Mesendoderm (in vitro differentiated cells): Measurements from ENCODE around the gene TIAM1.

Experiments
- DNase-seq: peaks from one replicate; pipeline ENCODE4 v3.0.0; 2013
- H2AK5ac ChIP-seq: 2 replicates; pipeline ENCODE4 v1.6.1; 2013; ENCODE audit warnings: low read length, inconsistent platforms
- H2BK120ac ChIP-seq: 2 replicates; pipeline ENCODE4 v1.6.1; 2013; ENCODE audit warnings: low read depth, mild to moderate bottlenecking, low read length, moderate library complexity, mixed read lengths
- H2BK15ac ChIP-seq: replicated peaks from 2 replicates; pipeline ENCODE4 v1.6.1; 2013; ENCODE audit warnings: low read depth, mild to moderate bottlenecking, moderate library complexity
- H2BK5ac ChIP-seq: 2 replicates; pipeline ENCODE4 v1.6.1; 2013; ENCODE audit warnings: low read length, inconsistent platforms
- H3K18ac ChIP-seq: 2 replicates; pipeline ENCODE4 v1.6.1; 2013; ENCODE audit warnings: mild to moderate bottlenecking, low read length, mixed read lengths
- H3K23ac ChIP-seq: one replicate; pipeline ENCODE4 v1.6.1; 2013; ENCODE audit warnings: low read length
- H3K27ac ChIP-seq: 2 replicates; pipeline ENCODE4 v1.5.1; 2013; ENCODE audit warnings: low read depth, mild to moderate bottlenecking, inconsistent platforms, low read length, moderate library complexity
- H3K27me3 ChIP-seq: 2 replicates; pipeline ENCODE4 v1.6.1; 2013; ENCODE audit warnings: low read length, control low read depth, mild to moderate bottlenecking, inconsistent platforms; ENCODE audit not compliant: insufficient read depth, poor library complexity
- H3K36me3 ChIP-seq: 2 replicates; pipeline ENCODE4 v1.6.1; 2013; ENCODE audit warnings: low read length, inconsistent platforms; ENCODE audit not compliant: control insufficient read depth, insufficient read depth
- H3K4ac ChIP-seq: one replicate; pipeline ENCODE4 v1.6.1; 2013; ENCODE audit warnings: low read depth, mild to moderate bottlenecking, low read length, moderate library complexity
- H3K4me1 ChIP-seq: 2 replicates; pipeline ENCODE4 v1.6.1; 2013; ENCODE audit warnings: low read depth, low read length, inconsistent platforms; ENCODE audit not compliant: control insufficient read depth
- H3K4me2 ChIP-seq: 2 replicates; pipeline ENCODE4 v1.6.1; 2013; ENCODE audit warnings: low read length
- H3K4me3 ChIP-seq: 2 replicates; pipeline ENCODE4 v1.5.1; 2013; ENCODE audit warnings: mild to moderate bottlenecking, low read length
- H3K56ac ChIP-seq: one replicate; pipeline ENCODE4 v1.6.1; 2013; ENCODE audit warnings: low read length
- H3K79me1 ChIP-seq: 2 replicates; pipeline ENCODE4 v1.6.1; 2013; ENCODE audit warnings: low read length, inconsistent platforms
- H3K79me2 ChIP-seq: 2 replicates; pipeline ENCODE4 v1.6.1; 2013; ENCODE audit warnings: mild to moderate bottlenecking, low read length; ENCODE audit not compliant: control insufficient read depth, insufficient read depth
- H3K9ac ChIP-seq: 2 replicates; pipeline ENCODE4 v1.6.1; 2013; ENCODE audit warnings: low read length, inconsistent platforms
- H4K5ac ChIP-seq: one replicate; pipeline ENCODE4 v1.6.1; 2013; ENCODE audit warnings: low read length
- H4K8ac ChIP-seq: one replicate; pipeline ENCODE4 v1.6.1; 2013; ENCODE audit warnings: low read depth, mild to moderate bottlenecking, control low read depth, low read length, moderate library complexity
- WGBS: extraction: QIAGEN DNeasy Blood & Tissue Kit; methylation state at CpG from one replicate; pipeline ENCODE4 v1.1.7; 2013; ENCODE audit warnings: low lambda C conversion rate, missing lambda C conversion rate; ENCODE audit not compliant: insufficient coverage; ENCODE audit errors: extremely low coverage; 5-methylcytosine and 5-hydroxymethylcytosine counted together

Gene TIAM1

GRCh38 chr21:31288191-31288590, 55.9 kb downstream of the TIAM1 start:
- no peak overlapping the region for H3K56ac ChIP-seq
- no peak overlapping the region for H3K23ac ChIP-seq
- H3K79me1 ChIP-seq = peaks cover 4% of the 10 kb centered on the region
- no peak overlapping the region for H3K4me2 ChIP-seq
- H3K27ac ChIP-seq = no peak overlapping the region
- H2BK15ac ChIP-seq = no peak overlapping the region
- H3K36me3 ChIP-seq = no peaks in the 10 kb centered on the region
- WGBS = no CpG with 5 or more reads among the region's 3 CpGs
- peaks cover 5% of the 10 kb centered on the region for H3K4me1 ChIP-seq
- no peak overlapping the region for H2BK5ac ChIP-seq
- H2BK120ac ChIP-seq = no peak overlapping the region
- H3K4me3 ChIP-seq = no peak overlapping the region
- no peak overlapping the region for H4K5ac ChIP-seq
- H3K27me3 ChIP-seq = no peaks in the 10 kb centered on the region
- DNase-seq = no peak
- no peak overlapping the region for H2AK5ac ChIP-seq
- no peak overlapping the region for H3K9ac ChIP-seq
- no peak overlapping the region for H3K4ac ChIP-seq
- H3K79me2 ChIP-seq = no peaks in the 10 kb centered on the region
- no peak overlapping the region for H3K18ac ChIP-seq
- no peak overlapping the region for H4K8ac ChIP-seq

GRCh38 chr21:31287201-31287600, 56.9 kb downstream of the TIAM1 start:
- H3K79me2 ChIP-seq = no peaks in the 10 kb centered on the region
- no peak overlapping the region for H3K4me2 ChIP-seq
- H3K4ac ChIP-seq = no peak overlapping the region
- H2AK5ac ChIP-seq = no peak overlapping the region
- peaks cover 5% of the 10 kb centered on the region for H3K4me1 ChIP-seq
- H3K27ac ChIP-seq = no peak overlapping the region
- H2BK120ac ChIP-seq = no peak overlapping the region
- WGBS = no CpG with 5 or more reads among the region's 2 CpGs
- H4K5ac ChIP-seq = no peak overlapping the region
- no peaks in the 10 kb centered on the region for H3K27me3 ChIP-seq
- no peak overlapping the region for H3K4me3 ChIP-seq
- H3K23ac ChIP-seq = no peak overlapping the region
- no peak overlapping the region for H4K8ac ChIP-seq
- H2BK15ac ChIP-seq = no peak overlapping the region
- peaks cover 7% of the 10 kb centered on the region for H3K79me1 ChIP-seq
- DNase-seq = no peak
- no peaks in the 10 kb centered on the region for H3K36me3 ChIP-seq
- H2BK5ac ChIP-seq = no peak overlapping the region
- no peak overlapping the region for H3K18ac ChIP-seq
- no peak overlapping the region for H3K56ac ChIP-seq
- no peak overlapping the region for H3K9ac ChIP-seq

GRCh38 chr21:31286621-31287020, 57.4 kb downstream of the TIAM1 start:
- no peak overlapping the region for H4K8ac ChIP-seq
- DNase-seq = no peak
- H3K36me3 ChIP-seq = no peaks in the 10 kb centered on the region
- no peak overlapping the region for H3K4me3 ChIP-seq
- peaks cover 7% of the 10 kb centered on the region for H3K79me1 ChIP-seq
- H3K23ac ChIP-seq = no peak overlapping the region
- H3K79me2 ChIP-seq = no peaks in the 10 kb centered on the region
- no peak overlapping the region for H3K4me2 ChIP-seq
- WGBS = no CpG with 5 or more reads among the region's 1 CpG
- no peak overlapping the region for H4K5ac ChIP-seq
- H3K27me3 ChIP-seq = no peaks in the 10 kb centered on the region
- no peak overlapping the region for H3K27ac ChIP-seq
- H2BK5ac ChIP-seq = no peak overlapping the region
- H2BK120ac ChIP-seq = no peak overlapping the region
- H2BK15ac ChIP-seq = no peak overlapping the region
- no peak overlapping the region for H2AK5ac ChIP-seq
- H3K4me1 ChIP-seq = peaks cover 5% of the 10 kb centered on the region
- H3K18ac ChIP-seq = no peak overlapping the region
- no peak overlapping the region for H3K56ac ChIP-seq
- H3K4ac ChIP-seq = no peak overlapping the region
- H3K9ac ChIP-seq = no peak overlapping the region

- H3K4me2 ChIP-seq = no peak overlapping the region
- H2AK5ac ChIP-seq = no peak overlapping the region
- no peak overlapping the region for H2BK15ac ChIP-seq
- no peak overlapping the region for H3K27ac ChIP-seq
- no peaks in the 10 kb centered on the region for H3K79me2 ChIP-seq
- no peak overlapping the region for H4K8ac ChIP-seq
- no peaks in the 10 kb centered on the region for H3K27me3 ChIP-seq
- DNase-seq = peak; percentile 51
- no peak overlapping the region for H3K56ac ChIP-seq
- H4K5ac ChIP-seq = no peak overlapping the region
- H3K4me3 ChIP-seq = no peak overlapping the region
- no peak overlapping the region for H2BK120ac ChIP-seq
- H3K4ac ChIP-seq = no peak overlapping the region
- no peak overlapping the region for H2BK5ac ChIP-seq
- no CpG with 5 or more reads among the region's 5 CpGs for WGBS
- H3K79me1 ChIP-seq = peaks cover 5% of the 10 kb centered on the region
- no peaks in the 10 kb centered on the region for H3K36me3 ChIP-seq
- no peak overlapping the region for H3K9ac ChIP-seq
- H3K4me1 ChIP-seq = peaks cover 5% of the 10 kb centered on the region
- no peak overlapping the region for H3K23ac ChIP-seq
- no peak overlapping the region for H3K18ac ChIP-seq
These were observed 59.2 kb downstream of the TIAM1 start for GRCh38 chr21:31284797-31285397.

GRCh38 chr21:31283025-31283424, 61.0 kb downstream of the TIAM1 start:
- no peak overlapping the region for H3K4ac ChIP-seq
- WGBS = no CpG with 5 or more reads among the region's 3 CpGs
- H3K18ac ChIP-seq = no peak overlapping the region
- no peaks in the 10 kb centered on the region for H3K36me3 ChIP-seq
- H2AK5ac ChIP-seq = no peak overlapping the region
- H2BK5ac ChIP-seq = no peak overlapping the region
- H3K4me2 ChIP-seq = no peak overlapping the region
- no peaks in the 10 kb centered on the region for H3K79me2 ChIP-seq
- no peaks in the 10 kb centered on the region for H3K27me3 ChIP-seq
- H3K56ac ChIP-seq = no peak overlapping the region
- peaks cover 5% of the 10 kb centered on the region for H3K79me1 ChIP-seq
- H3K4me1 ChIP-seq = peaks cover 5% of the 10 kb centered on the region
- H3K27ac ChIP-seq = no peak overlapping the region
- no peak overlapping the region for H4K8ac ChIP-seq
- H3K23ac ChIP-seq = no peak overlapping the region
- H2BK15ac ChIP-seq = no peak overlapping the region
- H3K4me3 ChIP-seq = no peak overlapping the region
- H2BK120ac ChIP-seq = no peak overlapping the region
- no peak overlapping the region for H3K9ac ChIP-seq
- no peak overlapping the region for H4K5ac ChIP-seq
- no peak for DNase-seq

- no peak overlapping the region for H3K18ac ChIP-seq
- WGBS = no CpG with 5 or more reads among the region's 9 CpGs
- H3K9ac ChIP-seq = no peak overlapping the region
- no peak overlapping the region for H2BK120ac ChIP-seq
- no peak overlapping the region for H4K8ac ChIP-seq
- H3K4me2 ChIP-seq = no peak overlapping the region
- no peak overlapping the region for H4K5ac ChIP-seq
- H3K4ac ChIP-seq = no peak overlapping the region
- H3K4me1 ChIP-seq = peaks cover 5% of the 10 kb centered on the region
- no peak for DNase-seq
- H2BK5ac ChIP-seq = no peak overlapping the region
- H3K36me3 ChIP-seq = no peaks in the 10 kb centered on the region
- H3K56ac ChIP-seq = no peak overlapping the region
- no peak overlapping the region for H2BK15ac ChIP-seq
- no peaks in the 10 kb centered on the region for H3K79me2 ChIP-seq
- H3K23ac ChIP-seq = no peak overlapping the region
- no peaks in the 10 kb centered on the region for H3K27me3 ChIP-seq
- H3K27ac ChIP-seq = no peak overlapping the region
- H3K79me1 ChIP-seq = peaks cover 5% of the 10 kb centered on the region
- no peak overlapping the region for H2AK5ac ChIP-seq
- H3K4me3 ChIP-seq = no peak overlapping the region
These were observed 61.9 kb downstream of the TIAM1 start for GRCh38 chr21:31282095-31282709.
